22Rv1 (cell line): Measurements from ENCODE around the gene HS3ST6.

ENCODE experiments used
- ZFX ChIP-seq: fragments of 450-650 bp; IDR thresholded peaks from 2 replicates; pipeline ENCODE4 v1.6.1; 2017; ENCODE audit warnings: antibody characterized with exemption, borderline replicate concordance
- TF ChIP-seq, protein P1 (sequence below): fragments of 450-650 bp; IDR thresholded peaks from 2 replicates; pipeline ENCODE4 v1.5.1; 2017; ENCODE audit warnings: mild to moderate bottlenecking

DNA sequence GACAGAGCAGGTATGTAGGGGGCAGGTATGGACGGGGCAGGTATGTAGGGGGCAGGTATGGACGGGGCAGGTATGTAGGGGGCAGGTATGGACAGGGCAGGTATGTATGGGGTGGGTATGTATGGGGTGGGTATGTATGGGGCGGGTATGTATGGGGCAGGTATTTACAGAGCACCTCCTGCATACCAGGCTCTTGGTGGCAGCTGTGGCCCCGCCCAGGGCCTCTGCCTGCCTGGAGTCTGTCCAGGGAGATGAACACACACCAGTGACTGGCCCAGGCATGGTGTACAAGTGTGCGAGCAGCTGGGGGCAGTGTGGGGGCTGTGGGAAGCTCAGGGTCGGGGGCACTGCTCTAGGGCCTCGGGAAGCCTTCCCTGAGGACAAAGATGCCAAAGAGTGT lies 31.8 kb upstream of the HS3ST6 start:
- TF ChIP-seq, protein P1, sequence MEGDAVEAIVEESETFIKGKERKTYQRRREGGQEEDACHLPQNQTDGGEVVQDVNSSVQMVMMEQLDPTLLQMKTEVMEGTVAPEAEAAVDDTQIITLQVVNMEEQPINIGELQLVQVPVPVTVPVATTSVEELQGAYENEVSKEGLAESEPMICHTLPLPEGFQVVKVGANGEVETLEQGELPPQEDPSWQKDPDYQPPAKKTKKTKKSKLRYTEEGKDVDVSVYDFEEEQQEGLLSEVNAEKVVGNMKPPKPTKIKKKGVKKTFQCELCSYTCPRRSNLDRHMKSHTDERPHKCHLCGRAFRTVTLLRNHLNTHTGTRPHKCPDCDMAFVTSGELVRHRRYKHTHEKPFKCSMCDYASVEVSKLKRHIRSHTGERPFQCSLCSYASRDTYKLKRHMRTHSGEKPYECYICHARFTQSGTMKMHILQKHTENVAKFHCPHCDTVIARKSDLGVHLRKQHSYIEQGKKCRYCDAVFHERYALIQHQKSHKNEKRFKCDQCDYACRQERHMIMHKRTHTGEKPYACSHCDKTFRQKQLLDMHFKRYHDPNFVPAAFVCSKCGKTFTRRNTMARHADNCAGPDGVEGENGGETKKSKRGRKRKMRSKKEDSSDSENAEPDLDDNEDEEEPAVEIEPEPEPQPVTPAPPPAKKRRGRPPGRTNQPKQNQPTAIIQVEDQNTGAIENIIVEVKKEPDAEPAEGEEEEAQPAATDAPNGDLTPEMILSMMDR = no peak
- no peak for TF ChIP-seq ZFX
